Measurements from ENCODE around the gene SSH3. TPM values are rescaled to one million over a fixed set of nuclear protein-coding genes. Genes with fewer than 3 reads are reported as not detected.

Gene SSH3
- total and polyA plus RNA-seq, 7 experiments from 2014 or later = 1.1 to 23.8 (median 14.8) TPM

GRCh38 chr11:67301951-67302516 lies 1.3 kb upstream of the SSH3 start:
- peaks cover 0 to 1% (median 0%) of the 10 kb centered on the region in 11 donors for H3K9me3 Mint-ChIP-seq
- ATAC-seq (no peak), DNase-seq (no peak)
- ChIA-PET POLR2A (interaction anchor here (0.6 to 10.1 kb wide), 9 partner anchors 10 to 63 kb away, joined by 3 to 124 read pairs (median 6); partner anchors contain the start of gene ANKRD13D), CTCF (interaction anchor here (0.6 to 2.0 kb wide), 4 partner anchors 14 to 39 kb away, joined by 3 to 6 read pairs (median 5); no protein-coding TSS in a partner anchor)
- peaks cover 0 to 41% (median 14%) of the 10 kb centered on the region in 3 experiments for H3K36me3 ChIP-seq (ENCODE audit: control insufficient read depth in 2 of 3, insufficient read depth in 3 of 3, low read length in 3 of 3)
- no peak overlapping the region for H3K4me3 ChIP-seq (ENCODE audit: low read length)
- peak overlapping the region in 5 of 9 donors; percentile 17 to 74 (median 62) for H3K27ac Mint-ChIP-seq
- no peaks in the 10 kb centered on the region for H3K9me3 ChIP-seq (ENCODE audit: control insufficient read depth in 2 of 3, low read length in 3 of 3)
- peaks cover 2 to 23% (median 15%) of the 10 kb centered on the region in 7 donors for H3K4me1 Mint-ChIP-seq
- H3K27me3 ChIP-seq (ENCODE audit: control insufficient read depth in 2 of 2, insufficient read depth in 2 of 2, low read length in 2 of 2) = no peaks in the 10 kb centered on the region
- intact Hi-C loops (cut with micrococcal nuclease) = no loop called here
- no peaks in the 10 kb centered on the region for H3K27me3 Mint-ChIP-seq
- H3K4me1 ChIP-seq (ENCODE audit: control insufficient read depth in 2 of 2, insufficient read depth in 2 of 2, low read length in 2 of 2) = peaks cover 6 to 9% of the 10 kb centered on the region in 2 donors
- peaks cover 1 to 21% (median 7%) of the 10 kb centered on the region in 5 donors for H3K36me3 Mint-ChIP-seq
- H3K27ac ChIP-seq (ENCODE audit: low read depth, low read length) = peak overlapping the region; percentile 76
- peak overlapping the region in 8 of 10 donors; percentile 25 to 79 (median 66) for H3K4me3 Mint-ChIP-seq

GRCh38 chr11:67302571-67303131 lies 679 bp upstream of the SSH3 start:
- CTCF ChIA-PET = interaction anchor here (0.6 to 2.0 kb wide), 4 partner anchors 14 to 40 kb away, joined by 3 to 6 read pairs (median 5); no protein-coding TSS in a partner anchor
- Histone ChIP-seq H3K27ac (ENCODE audit: low read depth, low read length) (peak overlapping the region; percentile 76), H3K36me3 (ENCODE audit: control insufficient read depth in 2 of 3, insufficient read depth in 3 of 3, low read length in 3 of 3) (peaks cover 0 to 40% (median 13%) of the 10 kb centered on the region in 3 experiments), H3K9me3 (ENCODE audit: control insufficient read depth in 2 of 3, low read length in 3 of 3) (no peaks in the 10 kb centered on the region), H3K27me3 (ENCODE audit: control insufficient read depth in 2 of 2, insufficient read depth in 2 of 2, low read length in 2 of 2) (no peaks in the 10 kb centered on the region), H3K4me1 (ENCODE audit: control insufficient read depth in 2 of 2, insufficient read depth in 2 of 2, low read length in 2 of 2) (peaks cover 6 to 9% of the 10 kb centered on the region in 2 donors), H3K4me3 (ENCODE audit: low read length) (peak overlapping the region; percentile 61)
- DNase-seq = peak in 2 of 9 donors; percentile 8 to 23
- Mint-ChIP-seq H3K4me1 (peaks cover 2 to 21% (median 12%) of the 10 kb centered on the region in 7 donors), H3K27me3 (no peaks in the 10 kb centered on the region), H3K9me3 (no peaks in the 10 kb centered on the region), H3K36me3 (peaks cover 0 to 19% (median 6%) of the 10 kb centered on the region in 5 donors), H3K27ac (peak overlapping the region in 6 of 9 donors; percentile 17 to 74 (median 55)), H3K4me3 (peak overlapping the region; percentile 25 to 79 (median 64))
- POLR2A ChIA-PET = interaction anchor here (0.5 to 10.1 kb wide), 14 partner anchors 9 to 79 kb away, joined by 3 to 124 read pairs (median 4); partner anchors contain the start of genes ANKRD13D and POLD4
- ATAC-seq = peak; percentile 65
- intact Hi-C loops (cut with micrococcal nuclease) = loop anchor here in 1 of 2 donors (1.0 kb wide), 2 partner anchors 13 to 15 kb away; partner anchors contain the start of gene ANKRD13D

- intact Hi-C loops (cut with micrococcal nuclease) = loop anchor here in 1 of 2 donors (1.0 kb wide), 2 partner anchors 13 to 15 kb away; partner anchors contain the start of gene ANKRD13D
- H3K27ac ChIP-seq (ENCODE audit: low read depth, low read length) = peak overlapping the region; percentile 76
- peak overlapping the region in 2 of 9 donors; percentile 5 to 46 for H3K27ac Mint-ChIP-seq
- ChIA-PET POLR2A (interaction anchor here (1.3 to 10.1 kb wide), 8 partner anchors 10 to 63 kb away, joined by 4 to 124 read pairs (median 7); partner anchors contain the start of genes ANKRD13D and POLD4), CTCF (interaction anchor here (0.6 to 2.0 kb wide), 6 partner anchors 10 to 64 kb away, joined by 3 to 5 read pairs (median 4); no protein-coding TSS in a partner anchor)
- peak overlapping the region; percentile 61 for H3K4me3 ChIP-seq (ENCODE audit: low read length)
- ATAC-seq = peak; percentile 43
- H3K9me3 ChIP-seq (ENCODE audit: control insufficient read depth in 2 of 3, low read length in 3 of 3) = no peaks in the 10 kb centered on the region
- no peaks in the 10 kb centered on the region for H3K9me3 Mint-ChIP-seq
- H3K36me3 ChIP-seq (ENCODE audit: control insufficient read depth in 2 of 3, insufficient read depth in 3 of 3, low read length in 3 of 3) = peaks cover 0 to 30% (median 12%) of the 10 kb centered on the region in 3 experiments
- H3K4me3 Mint-ChIP-seq = peak overlapping the region; percentile 25 to 79 (median 67)
- peaks cover 6 to 9% of the 10 kb centered on the region in 2 donors for H3K4me1 ChIP-seq (ENCODE audit: control insufficient read depth in 2 of 2, insufficient read depth in 2 of 2, low read length in 2 of 2)
- peak in 4 of 9 donors; percentile 19 to 34 (median 26) for DNase-seq
- H3K4me1 Mint-ChIP-seq = peaks cover 0 to 13% (median 6%) of the 10 kb centered on the region in 7 donors
- no peaks in the 10 kb centered on the region for H3K27me3 ChIP-seq (ENCODE audit: control insufficient read depth in 2 of 2, insufficient read depth in 2 of 2, low read length in 2 of 2)
- no peaks in the 10 kb centered on the region for H3K27me3 Mint-ChIP-seq
- H3K36me3 Mint-ChIP-seq = peaks cover 0 to 8% (median 0%) of the 10 kb centered on the region in 5 donors
Observed at GRCh38 chr11:67303835-67304411, 593 bp downstream of the SSH3 start.

GRCh38 chr11:67304511-67305113 lies 1.3 kb downstream of the SSH3 start:
- peak overlapping the region in 4 of 9 donors; percentile 46 to 60 (median 54) for H3K27ac Mint-ChIP-seq
- Histone ChIP-seq H3K4me1 (ENCODE audit: control insufficient read depth in 2 of 2, insufficient read depth in 2 of 2, low read length in 2 of 2) (peaks cover 6 to 9% of the 10 kb centered on the region in 2 donors), H3K36me3 (ENCODE audit: control insufficient read depth in 2 of 3, insufficient read depth in 3 of 3, low read length in 3 of 3) (peaks cover 0 to 23% (median 5%) of the 10 kb centered on the region in 3 experiments), H3K27me3 (ENCODE audit: control insufficient read depth in 2 of 2, insufficient read depth in 2 of 2, low read length in 2 of 2) (no peaks in the 10 kb centered on the region), H3K27ac (ENCODE audit: low read depth, low read length) (peak overlapping the region; percentile 76), H3K4me3 (ENCODE audit: low read length) (peak overlapping the region; percentile 61), H3K9me3 (ENCODE audit: control insufficient read depth in 2 of 3, low read length in 3 of 3) (no peaks in the 10 kb centered on the region)
- ChIA-PET CTCF (interaction anchor here (0.6 to 1.4 kb wide), 4 partner anchors 9 to 65 kb away, joined by 3 to 5 read pairs (median 4); no protein-coding TSS in a partner anchor), POLR2A (interaction anchor here (1.2 to 10.1 kb wide), 6 partner anchors 9 to 48 kb away, joined by 5 to 124 read pairs (median 6); partner anchors contain the start of genes ANKRD13D and POLD4)
- DNase-seq (no peak), ATAC-seq (no peak)
- intact Hi-C loops (cut with micrococcal nuclease) = no loop called here
- peak overlapping the region in 9 of 10 donors; percentile 6 to 79 (median 55) for H3K4me3 Mint-ChIP-seq
- no peaks in the 10 kb centered on the region for H3K27me3 Mint-ChIP-seq
- peaks cover 0 to 13% (median 6%) of the 10 kb centered on the region in 7 donors for H3K4me1 Mint-ChIP-seq
- no peaks in the 10 kb centered on the region for H3K9me3 Mint-ChIP-seq
- H3K36me3 Mint-ChIP-seq = peaks cover 0 to 5% (median 0%) of the 10 kb centered on the region in 5 donors

- peaks cover 0 to 4% (median 0%) of the 10 kb centered on the region in 3 experiments for H3K36me3 ChIP-seq (ENCODE audit: control insufficient read depth in 2 of 3, insufficient read depth in 3 of 3, low read length in 3 of 3)
- POLR2A ChIA-PET = interaction anchor here (0.5 to 10.1 kb wide), 2 partner anchors 17 to 1194 kb away, joined by 3 to 124 read pairs; partner anchors contain the start of gene ANKRD13D
- Mint-ChIP-seq H3K4me3 (no peak overlapping the region), H3K36me3 (peaks cover 0 to 1% (median 0%) of the 10 kb centered on the region in 5 donors), H3K9me3 (no peaks in the 10 kb centered on the region), H3K4me1 (peaks cover 6 to 24% (median 16%) of the 10 kb centered on the region in 7 donors), H3K27me3 (no peaks in the 10 kb centered on the region), H3K27ac (no peak overlapping the region)
- H3K27ac ChIP-seq (ENCODE audit: low read depth, low read length) = no peak overlapping the region
- no peaks in the 10 kb centered on the region for H3K9me3 ChIP-seq (ENCODE audit: control insufficient read depth in 2 of 3, low read length in 3 of 3)
- no peak for ATAC-seq
- H3K4me1 ChIP-seq (ENCODE audit: control insufficient read depth in 2 of 2, insufficient read depth in 2 of 2, low read length in 2 of 2) = peaks cover 9 to 11% of the 10 kb centered on the region in 2 donors
- intact Hi-C loops (cut with micrococcal nuclease) = no loop called here
- no peaks in the 10 kb centered on the region for H3K27me3 ChIP-seq (ENCODE audit: control insufficient read depth in 2 of 2, insufficient read depth in 2 of 2, low read length in 2 of 2)
- no peak for DNase-seq
- CTCF ChIA-PET = no interaction called here
- no peak overlapping the region for H3K4me3 ChIP-seq (ENCODE audit: low read length)
Observed at GRCh38 chr11:67306769-67307544, 3.6 kb downstream of the SSH3 start.
